ENCODE results near the gene ZBTB46.

Gene ZBTB46

GRCh38 chr20:63750807-63751470 is 80.1 kb downstream of the ZBTB46 start:
- Histone ChIP-seq H3K79me2 (ENCODE audit: insufficient read depth, low read depth) (no peaks in the 10 kb centered on the region), H3K9ac (no peak overlapping the region), H4K20me1 (ENCODE audit: insufficient read depth) (no peaks in the 10 kb centered on the region), H3K4me2 (no peak overlapping the region), H3K4me1 (ENCODE audit: low read depth, poor library complexity, severe bottlenecking) (no peaks in the 10 kb centered on the region), H3K36me3 (ENCODE audit: insufficient read depth) (no peaks in the 10 kb centered on the region), H3K27ac (no peak overlapping the region), H2AFZ (ENCODE audit: low read depth) (no peak overlapping the region), H3K27me3 (ENCODE audit: insufficient read depth, low read depth) (peaks cover 52% of the 10 kb centered on the region), H3K4me3 (IDR thresholded peaks at IDR 0.05; ENCODE audit: insufficient read depth, low read depth, low read length) (no peak overlapping the region)
- no peak for TF ChIP-seq CTCF (conservative IDR thresholded peaks at IDR 0.05; ENCODE audit: low read depth, low read length)

- no peaks in the 10 kb centered on the region for H3K79me2 ChIP-seq (ENCODE audit: insufficient read depth, low read depth)
- TF ChIP-seq CTCF (conservative IDR thresholded peaks at IDR 0.05; ENCODE audit: low read depth, low read length) = no peak
- no peak overlapping the region for H2AFZ ChIP-seq (ENCODE audit: low read depth)
- no peak overlapping the region for H3K27ac ChIP-seq
- H3K4me1 ChIP-seq (ENCODE audit: low read depth, poor library complexity, severe bottlenecking) = no peaks in the 10 kb centered on the region
- H3K9ac ChIP-seq = no peak overlapping the region
- H3K4me2 ChIP-seq = no peak overlapping the region
- no peaks in the 10 kb centered on the region for H3K36me3 ChIP-seq (ENCODE audit: insufficient read depth)
- no peak overlapping the region for H3K4me3 ChIP-seq (IDR thresholded peaks at IDR 0.05; ENCODE audit: insufficient read depth, low read depth, low read length)
- peaks cover 41% of the 10 kb centered on the region; the same call in 1 of the 2 replicates for H3K27me3 ChIP-seq (ENCODE audit: insufficient read depth, low read depth)
- no peaks in the 10 kb centered on the region for H4K20me1 ChIP-seq (ENCODE audit: insufficient read depth)
Measured at GRCh38 chr20:63749597-63750508, 81.2 kb downstream of the ZBTB46 start.

- H3K4me2 ChIP-seq = no peak overlapping the region
- H3K4me1 ChIP-seq (ENCODE audit: low read depth, poor library complexity, severe bottlenecking) = no peaks in the 10 kb centered on the region
- peaks cover 33% of the 10 kb centered on the region; the same call in 1 of the 2 replicates for H3K27me3 ChIP-seq (ENCODE audit: insufficient read depth, low read depth)
- H3K27ac ChIP-seq = no peak overlapping the region
- H3K36me3 ChIP-seq (ENCODE audit: insufficient read depth) = no peaks in the 10 kb centered on the region
- H3K79me2 ChIP-seq (ENCODE audit: insufficient read depth, low read depth) = no peaks in the 10 kb centered on the region
- no peak overlapping the region for H3K4me3 ChIP-seq (IDR thresholded peaks at IDR 0.05; ENCODE audit: insufficient read depth, low read depth, low read length)
- H4K20me1 ChIP-seq (ENCODE audit: insufficient read depth) = no peaks in the 10 kb centered on the region
- TF ChIP-seq CTCF (conservative IDR thresholded peaks at IDR 0.05; ENCODE audit: low read depth, low read length) = no peak
- no peak overlapping the region for H3K9ac ChIP-seq
- no peak overlapping the region for H2AFZ ChIP-seq (ENCODE audit: low read depth)
Measured at GRCh38 chr20:63748934-63749270, 82.2 kb downstream of the ZBTB46 start.

GRCh38 chr20:63748070-63748933 is 82.8 kb downstream of the ZBTB46 start:
- no peaks in the 10 kb centered on the region for H4K20me1 ChIP-seq (ENCODE audit: insufficient read depth)
- no peaks in the 10 kb centered on the region for H3K4me1 ChIP-seq (ENCODE audit: low read depth, poor library complexity, severe bottlenecking)
- H3K4me2 ChIP-seq = no peak overlapping the region
- no peak overlapping the region for H3K9ac ChIP-seq
- H3K4me3 ChIP-seq (IDR thresholded peaks at IDR 0.05; ENCODE audit: insufficient read depth, low read depth, low read length) = no peak overlapping the region
- H3K27ac ChIP-seq = no peak overlapping the region
- no peaks in the 10 kb centered on the region for H3K79me2 ChIP-seq (ENCODE audit: insufficient read depth, low read depth)
- no peak for TF ChIP-seq CTCF (conservative IDR thresholded peaks at IDR 0.05; ENCODE audit: low read depth, low read length)
- H3K36me3 ChIP-seq (ENCODE audit: insufficient read depth) = no peaks in the 10 kb centered on the region
- peaks cover 29% of the 10 kb centered on the region; the same call in 1 of the 2 replicates for H3K27me3 ChIP-seq (ENCODE audit: insufficient read depth, low read depth)
- H2AFZ ChIP-seq (ENCODE audit: low read depth) = no peak overlapping the region

Measured in KMS-11 (cell line).